HFFc6 (cell line): ENCODE data around the gene OR10Z1. TPM values are rescaled to one million over a fixed set of nuclear protein-coding genes. Genes with fewer than 3 reads are reported as not detected.

Experiments
- DNase-seq: peaks from one replicate; pipeline ENCODE4 v3.0.0-alpha.2; 2018
- H3K27ac Mint-ChIP-seq: 2 replicates; pipeline ENCODE4 v1.8.0; 2020; ENCODE audit warnings: mild to moderate bottlenecking, mixed read lengths
- H3K27me3 Mint-ChIP-seq: 2 replicates; pipeline ENCODE4 v1.8.0; 2021; ENCODE audit warnings: mild to moderate bottlenecking, moderate library complexity, mixed read lengths; ENCODE audit not compliant: insufficient read depth
- H3K36me3 Mint-ChIP-seq: 2 replicates; pipeline ENCODE4 v1.8.0; 2021; ENCODE audit warnings: low read depth, mixed read lengths
- H3K4me1 Mint-ChIP-seq: 2 replicates; pipeline ENCODE4 v1.8.0; 2020; ENCODE audit warnings: low read depth, mixed read lengths
- H3K4me3 Mint-ChIP-seq: 2 replicates; pipeline ENCODE4 v1.8.0; 2020; ENCODE audit warnings: mild to moderate bottlenecking, moderate library complexity, mixed read lengths
- H3K9me3 Mint-ChIP-seq: 2 replicates; pipeline ENCODE4 v1.8.0; 2020; ENCODE audit warnings: mild to moderate bottlenecking, mixed read lengths
- total RNA-seq, 6 experiments: library from RNA; stranded (reverse); fragmentation: NEBNext Ultra II Directional; extraction: Animal tissue kit (Norgen Biotek cat#: 25700); gene quantifications; 2 replicates in 1 of 6; 3 replicates in 5 of 6; pipeline ENCODE4 v1.2.3, GENCODE V29; 2021
- TF ChIP-seq, protein P1 (sequence below): fragments of 200-600 bp; sonication (generic); IDR thresholded peaks from 2 replicates; pipeline ENCODE4 v1.5.0; 2021; ENCODE audit warnings: antibody characterized with exemption, mild to moderate bottlenecking

OR10Z1 gene
- total RNA-seq, 6 experiments from 2014 or later: not detected

DNA sequence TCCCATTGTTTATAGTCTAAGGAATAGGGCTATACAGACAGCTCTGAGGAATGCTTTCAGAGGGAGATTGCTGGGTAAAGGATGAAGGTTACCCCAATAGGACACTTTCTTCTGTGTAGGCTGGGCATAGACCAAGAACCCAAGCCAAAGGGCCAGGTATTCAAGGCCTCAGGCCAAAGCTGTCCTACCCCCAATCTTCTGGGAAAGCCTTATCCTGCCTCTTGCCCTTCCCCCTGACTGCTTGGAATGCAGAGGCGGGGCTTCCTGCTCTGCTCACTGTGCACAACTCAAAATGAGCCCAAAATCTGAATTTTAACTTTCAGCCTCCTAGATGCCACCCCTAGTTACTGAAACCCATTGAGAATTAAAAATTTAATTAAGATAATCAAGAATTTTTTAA, 2.2 kb downstream of the OR10Z1 start:
- Mint-ChIP-seq H3K4me3 (no peak overlapping the region), H3K27ac (no peak overlapping the region), H3K9me3 (no peaks in the 10 kb centered on the region; the same call in none of the 2 replicates), H3K27me3 (no peaks in the 10 kb centered on the region; the same call in 1 of the 2 replicates), H3K36me3 (no peaks in the 10 kb centered on the region), H3K4me1 (no peaks in the 10 kb centered on the region)
- DNase-seq: no peak
- TF ChIP-seq, protein P1, sequence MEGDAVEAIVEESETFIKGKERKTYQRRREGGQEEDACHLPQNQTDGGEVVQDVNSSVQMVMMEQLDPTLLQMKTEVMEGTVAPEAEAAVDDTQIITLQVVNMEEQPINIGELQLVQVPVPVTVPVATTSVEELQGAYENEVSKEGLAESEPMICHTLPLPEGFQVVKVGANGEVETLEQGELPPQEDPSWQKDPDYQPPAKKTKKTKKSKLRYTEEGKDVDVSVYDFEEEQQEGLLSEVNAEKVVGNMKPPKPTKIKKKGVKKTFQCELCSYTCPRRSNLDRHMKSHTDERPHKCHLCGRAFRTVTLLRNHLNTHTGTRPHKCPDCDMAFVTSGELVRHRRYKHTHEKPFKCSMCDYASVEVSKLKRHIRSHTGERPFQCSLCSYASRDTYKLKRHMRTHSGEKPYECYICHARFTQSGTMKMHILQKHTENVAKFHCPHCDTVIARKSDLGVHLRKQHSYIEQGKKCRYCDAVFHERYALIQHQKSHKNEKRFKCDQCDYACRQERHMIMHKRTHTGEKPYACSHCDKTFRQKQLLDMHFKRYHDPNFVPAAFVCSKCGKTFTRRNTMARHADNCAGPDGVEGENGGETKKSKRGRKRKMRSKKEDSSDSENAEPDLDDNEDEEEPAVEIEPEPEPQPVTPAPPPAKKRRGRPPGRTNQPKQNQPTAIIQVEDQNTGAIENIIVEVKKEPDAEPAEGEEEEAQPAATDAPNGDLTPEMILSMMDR: no peak

DNA sequence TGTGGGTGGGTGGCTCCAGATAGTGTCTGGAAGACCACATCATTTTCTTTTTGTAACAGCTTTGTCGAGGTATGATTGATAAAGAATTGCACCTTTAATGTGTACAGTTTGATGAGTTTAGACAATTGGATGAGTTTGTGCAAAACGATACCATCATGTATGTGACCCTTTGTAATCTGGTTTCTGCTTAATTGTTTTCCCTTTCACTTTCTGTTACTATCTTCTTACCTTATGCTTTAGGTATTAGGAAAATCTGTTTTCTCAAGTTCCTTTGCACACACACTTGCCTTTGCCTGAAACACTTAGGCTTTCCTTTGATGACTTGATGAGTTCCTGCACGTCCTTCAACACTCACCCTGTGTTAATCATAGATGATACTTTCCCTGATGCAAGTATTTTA, 6.8 kb downstream of the OR10Z1 start:
- no peak for DNase-seq
- Mint-ChIP-seq H3K4me1 (no peaks in the 10 kb centered on the region), H3K27me3 (no peaks in the 10 kb centered on the region; the same call in 1 of the 2 replicates), H3K27ac (no peak overlapping the region), H3K4me3 (no peak overlapping the region), H3K36me3 (no peaks in the 10 kb centered on the region; the same call in 1 of the 2 replicates), H3K9me3 (peaks cover 20% of the 10 kb centered on the region)
- TF ChIP-seq, protein P1: no peak

DNA sequence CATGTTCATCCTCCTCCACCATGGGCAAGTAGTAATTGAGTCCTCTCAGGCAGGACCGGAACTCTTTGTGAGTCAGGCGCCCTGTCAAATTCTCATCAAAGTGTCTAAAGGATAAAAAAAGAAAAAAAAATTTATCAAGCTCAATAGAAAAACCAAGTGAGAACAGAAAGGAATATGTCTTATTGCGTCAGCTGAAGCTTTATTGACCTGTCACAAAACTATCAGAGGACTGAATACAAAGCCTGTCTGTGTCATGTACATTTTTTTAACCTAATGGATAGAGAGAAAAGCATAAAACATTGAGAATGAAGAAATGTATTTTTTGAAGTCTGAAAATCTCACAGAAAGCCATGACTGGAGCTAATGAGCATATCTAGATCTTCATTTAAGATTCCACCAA, 8.7 kb downstream of the OR10Z1 start:
- H3K36me3 Mint-ChIP-seq: no peaks in the 10 kb centered on the region; the same call in 1 of the 2 replicates
- no peaks in the 10 kb centered on the region for H3K4me1 Mint-ChIP-seq
- TF ChIP-seq, protein P1: no peak
- no peak overlapping the region for H3K4me3 Mint-ChIP-seq
- peaks cover 34% of the 10 kb centered on the region for H3K9me3 Mint-ChIP-seq
- DNase-seq: no peak
- H3K27ac Mint-ChIP-seq: no peak overlapping the region
- H3K27me3 Mint-ChIP-seq: no peaks in the 10 kb centered on the region; the same call in 1 of the 2 replicates

DNA sequence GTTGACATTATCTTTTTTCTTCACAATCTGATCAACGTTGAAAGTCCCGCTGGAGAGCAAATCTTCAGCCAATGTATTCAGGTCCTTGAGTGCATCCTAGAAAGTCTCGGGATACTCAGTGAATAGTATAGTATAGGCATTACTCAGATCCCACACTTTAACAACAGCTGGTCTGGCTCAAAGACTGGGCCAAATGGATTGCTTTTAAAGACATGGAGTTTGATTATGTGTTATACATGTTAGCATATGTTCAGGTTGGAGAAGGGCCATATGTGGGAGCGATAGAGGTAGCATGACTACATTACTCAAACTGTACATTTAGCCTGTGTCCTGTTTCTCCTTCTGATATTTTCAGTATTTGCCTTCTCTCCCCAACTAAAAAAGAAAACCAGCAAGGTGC, 33.1 kb downstream of the OR10Z1 start:
- H3K9me3 Mint-ChIP-seq: peaks cover 21% of the 10 kb centered on the region
- DNase-seq: no peak
- no peaks in the 10 kb centered on the region for H3K4me1 Mint-ChIP-seq
- H3K36me3 Mint-ChIP-seq: no peaks in the 10 kb centered on the region
- no peak overlapping the region for H3K4me3 Mint-ChIP-seq
- TF ChIP-seq, protein P1: no peak
- H3K27ac Mint-ChIP-seq: no peak overlapping the region
- H3K27me3 Mint-ChIP-seq: no peaks in the 10 kb centered on the region; the same call in 1 of the 2 replicates

DNA sequence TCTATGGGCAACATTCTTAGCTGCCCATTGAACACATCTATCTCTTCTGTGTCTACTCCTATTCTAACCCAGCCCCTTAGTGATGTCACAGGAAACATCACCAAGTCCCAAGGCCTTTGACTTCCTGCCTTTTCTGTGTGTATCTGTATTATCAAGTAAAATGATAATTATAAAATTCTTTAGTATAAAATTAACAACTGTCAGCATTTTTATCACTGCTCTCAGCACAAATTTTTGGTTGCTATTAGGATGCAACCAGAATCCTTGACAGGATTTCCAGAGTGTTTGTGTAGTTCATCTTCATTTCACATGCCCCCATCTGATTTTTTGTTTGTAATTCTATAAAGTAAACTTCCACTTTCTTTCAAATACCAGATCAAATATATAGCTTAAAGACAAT, 33.8 kb downstream of the OR10Z1 start:
- H3K36me3 Mint-ChIP-seq: no peaks in the 10 kb centered on the region
- no peak overlapping the region for H3K4me3 Mint-ChIP-seq
- TF ChIP-seq, protein P1: no peak
- no peak for DNase-seq
- H3K4me1 Mint-ChIP-seq: no peaks in the 10 kb centered on the region
- no peaks in the 10 kb centered on the region; the same call in 1 of the 2 replicates for H3K27me3 Mint-ChIP-seq
- no peak overlapping the region for H3K27ac Mint-ChIP-seq
- H3K9me3 Mint-ChIP-seq: peaks cover 21% of the 10 kb centered on the region

DNA sequence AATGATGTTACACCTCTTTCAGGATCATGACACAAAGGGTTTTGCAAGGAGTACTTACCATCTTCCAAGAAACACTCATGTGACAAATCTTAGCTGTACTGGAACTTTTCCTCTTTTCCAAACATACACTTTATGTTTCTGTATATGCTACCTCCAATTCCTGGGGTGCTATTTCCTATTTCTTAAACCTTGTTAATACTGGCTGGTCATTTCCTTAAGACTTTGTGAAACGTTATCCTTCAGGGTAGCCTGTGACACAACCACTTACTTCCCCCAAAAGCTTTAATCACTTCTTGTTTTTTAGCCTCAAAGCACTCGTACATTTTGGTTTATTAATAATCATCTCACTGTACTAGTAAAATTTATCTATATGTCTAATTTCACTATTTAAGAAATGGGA, 39.4 kb downstream of the OR10Z1 start:
- H3K4me3 Mint-ChIP-seq: no peak overlapping the region
- no peaks in the 10 kb centered on the region for H3K36me3 Mint-ChIP-seq
- H3K27me3 Mint-ChIP-seq: no peaks in the 10 kb centered on the region; the same call in 1 of the 2 replicates
- no peak for DNase-seq
- TF ChIP-seq, protein P1: no peak
- no peaks in the 10 kb centered on the region for H3K4me1 Mint-ChIP-seq
- no peaks in the 10 kb centered on the region; the same call in none of the 2 replicates for H3K9me3 Mint-ChIP-seq
- no peak overlapping the region for H3K27ac Mint-ChIP-seq
